Measurements from ENCODE around the gene FANCF.
"Not testable (repeated sequence)": the region's sequence is repeated elsewhere in the genome, so short reads cannot be mapped to it uniquely, and the experiment has no call there.

The FANCF gene

GRCh38 chr11:22625448-22626287, at the start of gene FANCF:
TSS of gene FANCF (minus strand) at chr11:22625823. CDS start at chr11:22625810, 13 bp downstream.
- peak; percentile 72 to 85 (median 76) for DNase-seq

- no peak for DNase-seq
Observed at GRCh38 chr11:22674470-22675439, 49.1 kb upstream of the FANCF start.

- no peak for DNase-seq
Observed at GRCh38 chr11:22671751-22672150, 46.1 kb upstream of the FANCF start.

DNA sequence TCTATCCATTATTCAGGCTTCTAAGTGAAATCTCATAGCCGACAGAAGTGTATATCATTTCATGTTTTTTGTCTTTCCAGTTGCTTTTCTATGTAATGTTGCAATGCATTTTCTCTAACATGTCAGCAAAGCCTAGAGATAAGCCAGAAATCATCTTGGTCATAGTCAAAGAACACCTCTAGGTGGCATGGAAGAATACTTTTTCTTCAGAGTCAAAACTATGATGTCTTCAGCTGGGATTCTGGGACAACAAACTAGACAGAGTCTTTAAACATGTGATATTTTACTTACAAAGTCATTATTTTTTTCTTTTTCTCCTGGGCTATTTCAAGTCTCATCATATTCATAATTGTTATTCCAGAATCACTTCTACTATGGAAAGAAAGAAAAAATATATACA, 45.2 kb upstream of the FANCF start:
- DNase-seq, result no peak

DNA sequence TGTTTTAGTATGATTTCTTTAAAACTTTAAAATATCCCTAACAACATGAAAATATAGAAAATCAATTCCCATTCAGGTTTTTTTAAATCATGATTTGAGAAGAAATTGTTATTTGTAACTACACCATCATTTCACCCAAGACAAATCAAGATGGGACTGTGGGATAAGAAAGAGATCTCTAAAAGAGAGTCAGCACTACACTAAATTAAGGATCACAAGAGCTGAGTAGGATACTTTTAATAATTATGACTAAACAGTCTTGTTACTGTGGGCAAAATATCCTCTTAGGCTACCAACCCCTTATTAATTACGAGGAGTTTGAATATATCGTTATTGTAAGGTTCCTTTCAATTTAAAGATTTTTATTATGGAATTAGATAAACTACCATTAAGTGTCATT, 43.7 kb upstream of the FANCF start:
- DNase-seq, result no peak

DNA sequence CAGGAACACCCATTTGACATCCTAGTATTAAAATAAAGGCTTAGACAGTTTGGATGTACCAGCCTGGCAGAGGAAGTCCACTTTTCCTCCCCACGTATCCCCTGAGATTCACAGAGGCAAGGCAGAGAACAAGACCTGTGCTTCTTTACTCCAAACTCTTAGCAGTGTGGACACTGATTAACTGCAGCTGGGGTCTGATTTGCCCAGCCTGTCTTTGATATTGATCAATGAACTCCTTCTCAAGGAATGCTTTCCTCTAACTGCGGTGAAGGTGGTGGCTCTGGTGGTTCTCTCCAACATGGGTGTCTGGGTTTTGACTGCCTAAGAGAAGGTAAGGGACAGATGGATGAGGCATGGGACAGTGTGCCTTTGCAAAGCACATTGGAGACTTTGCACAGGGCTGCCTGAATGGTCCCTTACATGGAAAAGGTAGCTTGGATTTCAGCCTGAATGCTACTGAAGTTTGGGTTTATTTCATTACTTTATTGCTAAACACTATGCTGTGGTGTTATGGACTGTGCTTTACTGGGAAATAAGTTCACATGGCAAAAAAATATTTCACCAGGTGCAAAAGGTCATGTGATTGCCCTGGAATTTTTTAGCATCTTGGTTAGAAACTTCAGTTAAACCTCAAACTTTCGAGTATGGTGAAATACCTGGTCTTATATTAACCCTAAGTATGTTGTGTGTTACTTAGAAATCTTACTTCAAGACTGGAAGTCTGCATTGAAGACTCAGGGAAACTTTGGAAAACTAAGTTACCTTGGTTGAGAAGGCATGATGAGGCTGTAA, 42.6 kb upstream of the FANCF start:
- DNase-seq, result no peak

GRCh38 chr11:22666688-22667439, 41.2 kb upstream of the FANCF start:
- DNase-seq, result peak in 1 of 4 experiments; percentile 17

DNA sequence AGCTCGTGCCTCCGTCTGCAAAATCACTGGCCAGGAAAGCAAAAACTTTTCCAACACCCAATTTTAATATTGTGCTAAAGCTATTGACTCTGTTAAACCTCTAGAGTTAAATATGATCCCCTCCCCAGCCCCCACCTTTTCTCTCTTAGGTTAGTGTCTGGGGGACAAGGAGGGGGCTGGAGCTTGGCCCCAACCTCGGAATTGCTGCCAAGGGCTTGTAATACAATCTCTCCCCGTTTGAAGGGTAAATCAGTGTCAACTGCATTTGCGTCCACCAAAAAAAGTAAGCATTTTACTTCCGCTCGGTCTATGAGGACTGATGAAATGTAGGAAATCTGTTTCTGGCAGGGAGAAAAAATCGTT, 40.7 kb upstream of the FANCF start, which contains the start of gene GAS2:
GAS2 (plus strand) TSS at position 287 of the 363 bp plus-strand sequence. CDS start 8,259 bp downstream, outside the sequence.
- DNase-seq, result no peak

DNA sequence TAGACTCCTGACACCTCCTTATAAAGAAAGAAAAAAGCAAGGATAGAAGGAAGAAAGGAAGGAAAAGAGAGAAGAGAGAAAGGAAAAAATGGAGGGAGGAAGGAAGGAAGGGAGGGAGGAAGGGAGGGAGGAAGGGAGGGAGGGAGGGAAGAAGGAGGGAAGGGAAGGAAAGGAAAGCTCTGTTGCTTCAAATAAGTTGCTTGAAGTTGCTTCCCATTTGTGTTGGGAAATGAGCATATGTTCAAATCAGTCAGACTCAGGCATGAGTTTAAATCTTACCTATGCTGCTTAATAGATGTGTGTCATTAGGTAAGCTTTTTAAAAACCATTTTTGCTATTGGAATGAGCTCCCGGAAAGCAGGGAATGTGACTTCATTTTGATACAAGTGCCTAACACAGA, 34.2 kb upstream of the FANCF start:
- DNase-seq, result no peak

DNA sequence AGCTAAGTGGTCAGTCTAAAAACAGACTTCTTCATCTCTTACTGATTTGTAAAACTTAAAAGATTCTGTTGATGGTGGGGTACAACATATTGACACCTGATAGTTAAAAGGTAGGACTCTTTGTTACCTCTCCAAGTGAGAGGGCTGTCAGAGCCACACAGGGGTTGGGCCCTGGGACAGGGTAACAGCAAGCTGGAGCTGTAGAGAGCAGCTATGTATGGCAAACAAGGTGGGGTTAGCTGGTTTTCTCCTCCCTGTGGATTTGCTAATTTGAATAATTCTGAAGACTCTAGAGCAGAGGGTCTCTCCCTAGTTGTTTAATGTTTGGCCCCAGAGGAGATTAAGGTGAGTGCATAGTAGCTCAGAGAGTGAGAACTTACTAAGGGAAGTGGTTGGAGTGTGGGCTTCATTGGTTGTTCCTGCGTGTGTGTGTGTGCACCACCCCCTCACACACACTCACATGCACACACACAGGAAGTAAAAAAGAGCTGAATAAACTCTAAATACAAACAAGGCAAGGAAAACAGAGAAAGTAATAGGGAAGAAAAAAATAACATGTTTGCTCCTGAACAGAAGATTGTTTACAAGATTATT, 31.6 kb upstream of the FANCF start:
- DNase-seq, result no peak

GRCh38 chr11:22656130-22656529, 30.5 kb upstream of the FANCF start:
- no peak for DNase-seq

- DNase-seq, result not testable (repeated sequence)
Observed at GRCh38 chr11:22652346-22652745, 26.7 kb upstream of the FANCF start.

- DNase-seq, result no peak
Observed at GRCh38 chr11:22641559-22641958, 15.9 kb upstream of the FANCF start.

DNA sequence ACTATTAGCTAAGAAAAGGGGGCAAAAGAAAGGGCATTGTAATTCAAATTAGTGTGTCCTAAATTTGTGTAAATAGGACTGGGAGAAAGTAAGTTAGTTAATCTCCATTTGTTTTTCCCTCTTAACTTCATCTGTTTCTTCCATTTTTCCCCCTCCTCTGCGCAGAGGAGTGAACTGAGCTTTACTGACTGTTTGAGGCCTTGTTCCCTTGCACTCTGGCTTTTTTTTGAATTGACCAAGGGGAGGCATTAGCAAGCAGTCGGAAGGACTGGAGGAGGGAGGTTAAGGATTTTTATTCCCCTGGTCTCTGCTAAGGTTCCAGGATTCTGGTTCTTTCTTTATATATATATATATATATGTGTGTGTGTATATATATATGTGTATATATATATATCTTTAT, 15.2 kb upstream of the FANCF start:
- DNase-seq, result no peak

DNA sequence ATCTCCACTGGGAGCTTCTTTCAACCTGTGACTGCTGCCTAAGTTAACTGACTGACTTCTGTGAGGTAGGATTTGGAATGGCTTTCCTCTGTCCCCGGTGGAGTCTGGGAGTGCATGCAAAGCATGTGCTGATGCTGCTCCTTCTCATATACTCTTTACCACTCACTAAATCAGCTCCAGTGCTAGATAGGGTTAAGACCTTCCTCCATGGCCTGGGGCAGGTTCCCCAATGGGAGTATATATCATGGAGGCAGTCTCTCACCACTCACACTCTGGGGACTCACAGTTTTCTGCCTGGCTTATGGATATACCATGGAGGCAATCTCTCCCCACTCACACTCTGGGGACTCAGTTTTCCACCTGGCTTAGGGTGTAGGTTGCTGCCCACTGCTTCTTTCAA, 10.1 kb upstream of the FANCF start:
- no peak for DNase-seq

- no peak for DNase-seq
Observed at GRCh38 chr11:22634897-22635629, 9.4 kb upstream of the FANCF start.

DNA sequence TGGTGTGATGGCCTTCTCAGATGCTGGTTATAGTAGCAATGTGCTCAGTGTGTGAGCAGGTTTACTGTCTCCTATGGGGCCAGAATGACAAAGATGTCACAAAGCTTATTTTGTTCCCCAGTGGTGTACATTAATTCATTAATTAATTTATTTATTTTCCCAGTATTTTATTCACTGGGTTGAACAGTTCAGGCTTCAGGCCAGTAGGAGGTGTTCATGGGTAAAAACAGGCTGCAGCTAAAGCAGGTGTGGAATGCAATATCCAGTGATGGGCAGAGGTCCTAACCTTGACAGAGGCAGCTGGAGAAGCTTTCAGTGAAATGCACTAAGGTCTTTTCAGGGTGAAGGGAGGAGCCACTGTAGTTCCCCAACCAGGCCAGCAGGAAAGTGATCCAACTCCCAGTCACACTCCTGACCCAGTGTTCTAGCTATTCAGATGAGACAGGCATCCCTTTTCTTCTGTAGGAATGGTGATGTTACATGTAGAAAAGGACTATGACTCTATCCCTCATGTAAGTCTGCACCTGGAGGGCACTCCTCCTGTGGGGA, 7.8 kb upstream of the FANCF start:
- no peak for DNase-seq

GRCh38 chr11:22627421-22627820, 1.8 kb upstream of the FANCF start:
- no peak for DNase-seq

GRCh38 chr11:22626573-22627239, 1.1 kb upstream of the FANCF start:
- no peak for DNase-seq
